ENCODE measurements around the gene LEPROT. TPM values are rescaled to one million over a fixed set of nuclear protein-coding genes. Genes with fewer than 3 reads are reported as not detected.

LEPROT gene
- total and polyA plus RNA-seq, 8 donors, result 9.3 to 101 (median 28.7) TPM

Small RNA genes within 50 kb of the gene (small RNA-seq; reads per million reads assigned to genes)
- gene RNU2-15P, result 0 reads per million in 4 donors

Other genes with a start within 250 kb of the LEPROT start
- gene DNAJC6, start 111.1 kb upstream of the LEPROT start, total RNA-seq, result 1 to 10 TPM in 2 of 5 donors, under 1 TPM in 2, not detected in 1; under 0.01 to 7.5 (median 3.2) TPM
- gene DNAJC6, start 111.1 kb upstream of the LEPROT start, polyA plus RNA-seq, result under 1 TPM; 0.45 to 0.92 (median 0.68) TPM
- 10 to 100 TPM in 4 of 5 donors, under 1 TPM in 1; 0.58 to 33.0 (median 20.5) TPM for gene LEPR, start within 50 bp of the LEPROT start, total RNA-seq
- gene LEPR, start within 50 bp of the LEPROT start, polyA plus RNA-seq, result 10 to 100 TPM in 2 of 3 donors, 1 to 10 TPM in 1; 6.9 to 13.6 (median 10.5) TPM

Data from stomach (tissue), 8 donors.